ENCODE measurements around the gene SIM2. TPM values are rescaled to one million over a fixed set of nuclear protein-coding genes. Genes with fewer than 3 reads are reported as not detected.

SIM2 gene
- total RNA-seq, 2 experiments from 2014 or later: 1.8 to 2.2 TPM

GRCh38 chr21:36690628-36691554 is 8.0 kb upstream of the SIM2 start:
- no peak for DNase-seq
- H3K27me3 Mint-ChIP-seq: peaks cover 74% of the 10 kb centered on the region
- POLR2A ChIA-PET: no interaction called here
- H3K4me3 Mint-ChIP-seq: no peak overlapping the region
- CTCF ChIA-PET: no interaction called here
- peaks cover 16% of the 10 kb centered on the region for H3K4me1 Mint-ChIP-seq (ENCODE audit: low read depth)
- H3K9me3 Mint-ChIP-seq: no peaks in the 10 kb centered on the region
- intact Hi-C loops (cut with micrococcal nuclease): no loop called here
- H3K27ac Mint-ChIP-seq: no peak overlapping the region
- H3K36me3 Mint-ChIP-seq: no peaks in the 10 kb centered on the region

GRCh38 chr21:36691555-36692041 is 7.3 kb upstream of the SIM2 start:
- ChIA-PET POLR2A (no interaction called here), CTCF (no interaction called here)
- intact Hi-C loops (cut with micrococcal nuclease): loop anchor here (2.0 kb wide), 1 partner anchor 17 kb away; no protein-coding TSS in a partner anchor
- no peaks in the 10 kb centered on the region for H3K9me3 Mint-ChIP-seq
- peaks cover 16% of the 10 kb centered on the region for H3K4me1 Mint-ChIP-seq (ENCODE audit: low read depth)
- no peak overlapping the region for H3K27ac Mint-ChIP-seq
- no peaks in the 10 kb centered on the region for H3K36me3 Mint-ChIP-seq
- no peak overlapping the region for H3K4me3 Mint-ChIP-seq
- peaks cover 79% of the 10 kb centered on the region for H3K27me3 Mint-ChIP-seq
- no peak for DNase-seq

GRCh38 chr21:36692114-36692834 is 6.6 kb upstream of the SIM2 start:
- H3K4me1 Mint-ChIP-seq (ENCODE audit: low read depth): peaks cover 16% of the 10 kb centered on the region
- DNase-seq: no peak
- H3K4me3 Mint-ChIP-seq: no peak overlapping the region
- intact Hi-C loops (cut with micrococcal nuclease): loop anchor here (2.0 kb wide), 1 partner anchor 17 kb away; no protein-coding TSS in a partner anchor
- CTCF ChIA-PET: no interaction called here
- POLR2A ChIA-PET: no interaction called here
- no peaks in the 10 kb centered on the region for H3K36me3 Mint-ChIP-seq
- no peaks in the 10 kb centered on the region for H3K9me3 Mint-ChIP-seq
- peaks cover 80% of the 10 kb centered on the region for H3K27me3 Mint-ChIP-seq
- H3K27ac Mint-ChIP-seq: no peak overlapping the region

- CTCF ChIA-PET: no interaction called here
- intact Hi-C loops (cut with micrococcal nuclease): loop anchor here (2.0 kb wide), 1 partner anchor 16 kb away; no protein-coding TSS in a partner anchor
- POLR2A ChIA-PET: no interaction called here
- Mint-ChIP-seq H3K9me3 (no peaks in the 10 kb centered on the region), H3K27me3 (peaks cover 81% of the 10 kb centered on the region), H3K4me1 (ENCODE audit: low read depth) (peaks cover 16% of the 10 kb centered on the region), H3K36me3 (no peaks in the 10 kb centered on the region), H3K27ac (no peak overlapping the region), H3K4me3 (no peak overlapping the region)
- DNase-seq: no peak
Observed at GRCh38 chr21:36692835-36693488, 6.0 kb upstream of the SIM2 start.

GRCh38 chr21:36693489-36694030 is 5.4 kb upstream of the SIM2 start:
- intact Hi-C loops (cut with micrococcal nuclease): loop anchor here (2.0 kb wide), 1 partner anchor 15 kb away; no protein-coding TSS in a partner anchor

GRCh38 chr21:36694031-36694515 is 4.8 kb upstream of the SIM2 start:
- Mint-ChIP-seq H3K27me3 (peaks cover 77% of the 10 kb centered on the region), H3K9me3 (no peaks in the 10 kb centered on the region), H3K4me3 (peak overlapping the region; percentile 37), H3K4me1 (ENCODE audit: low read depth) (peaks cover 16% of the 10 kb centered on the region), H3K27ac (no peak overlapping the region), H3K36me3 (no peaks in the 10 kb centered on the region)
- DNase-seq: no peak
- ChIA-PET CTCF (no interaction called here), POLR2A (no interaction called here)
- intact Hi-C loops (cut with micrococcal nuclease): no loop called here

More at GRCh38 chr21:36693489-36694030, 5.4 kb upstream of the SIM2 start:
- Mint-ChIP-seq H3K36me3 (no peaks in the 10 kb centered on the region), H3K4me1 (ENCODE audit: low read depth) (peaks cover 16% of the 10 kb centered on the region), H3K27ac (no peak overlapping the region), H3K9me3 (no peaks in the 10 kb centered on the region), H3K27me3 (peaks cover 79% of the 10 kb centered on the region), H3K4me3 (peak overlapping the region; percentile 37)
- POLR2A ChIA-PET: no interaction called here
- DNase-seq: no peak
- CTCF ChIA-PET: no interaction called here

GRCh38 chr21:36694593-36695282 is 4.2 kb upstream of the SIM2 start:
- DNase-seq: no peak

GRCh38 chr21:36695283-36695634 is 3.7 kb upstream of the SIM2 start:
- no peak for DNase-seq
- H3K27ac Mint-ChIP-seq: no peak overlapping the region
- CTCF ChIA-PET: no interaction called here
- POLR2A ChIA-PET: no interaction called here
- H3K27me3 Mint-ChIP-seq: peaks cover 72% of the 10 kb centered on the region
- H3K36me3 Mint-ChIP-seq: peaks cover 1% of the 10 kb centered on the region
- H3K9me3 Mint-ChIP-seq: no peaks in the 10 kb centered on the region
- intact Hi-C loops (cut with micrococcal nuclease): no loop called here
- no peak overlapping the region for H3K4me3 Mint-ChIP-seq
- H3K4me1 Mint-ChIP-seq (ENCODE audit: low read depth): peaks cover 21% of the 10 kb centered on the region

More at GRCh38 chr21:36694593-36695282, 4.2 kb upstream of the SIM2 start:
- H3K9me3 Mint-ChIP-seq: no peaks in the 10 kb centered on the region
- ChIA-PET POLR2A (no interaction called here), CTCF (no interaction called here)
- H3K4me1 Mint-ChIP-seq (ENCODE audit: low read depth): peaks cover 16% of the 10 kb centered on the region
- no peak overlapping the region for H3K4me3 Mint-ChIP-seq
- H3K27ac Mint-ChIP-seq: no peak overlapping the region
- intact Hi-C loops (cut with micrococcal nuclease): no loop called here
- H3K27me3 Mint-ChIP-seq: peaks cover 70% of the 10 kb centered on the region
- H3K36me3 Mint-ChIP-seq: no peaks in the 10 kb centered on the region

GRCh38 chr21:36695671-36696389 is 3.1 kb upstream of the SIM2 start:
- CTCF ChIA-PET: no interaction called here
- Mint-ChIP-seq H3K4me3 (no peak overlapping the region), H3K4me1 (ENCODE audit: low read depth) (peaks cover 25% of the 10 kb centered on the region), H3K9me3 (no peaks in the 10 kb centered on the region), H3K27me3 (peaks cover 73% of the 10 kb centered on the region), H3K36me3 (peaks cover 1% of the 10 kb centered on the region), H3K27ac (no peak overlapping the region)
- no peak for DNase-seq
- intact Hi-C loops (cut with micrococcal nuclease): no loop called here
- POLR2A ChIA-PET: no interaction called here

GRCh38 chr21:36696390-36697059 is 2.4 kb upstream of the SIM2 start:
- no peak overlapping the region for H3K27ac Mint-ChIP-seq
- peaks cover 26% of the 10 kb centered on the region for H3K4me1 Mint-ChIP-seq (ENCODE audit: low read depth)
- peaks cover 70% of the 10 kb centered on the region for H3K27me3 Mint-ChIP-seq
- no peaks in the 10 kb centered on the region for H3K9me3 Mint-ChIP-seq
- intact Hi-C loops (cut with micrococcal nuclease): no loop called here
- H3K4me3 Mint-ChIP-seq: no peak overlapping the region
- H3K36me3 Mint-ChIP-seq: peaks cover 1% of the 10 kb centered on the region
- DNase-seq: no peak
- ChIA-PET POLR2A (no interaction called here), CTCF (no interaction called here)

All from activated CD4-positive, alpha-beta memory T cell treated with anti-CD3 and anti-CD28 coated beads for 36 hours (primary cell).